GM19238 (cell line): Measurements from ENCODE around the gene UGT1A4.

Experiments used
- DNase-seq: peaks from one replicate; pipeline ENCODE4 v3.0.0; 2011; ENCODE audit warnings: low spot score; ENCODE audit not compliant: insufficient read length

UGT1A4 gene

GRCh38 chr2:233718552-233718951, at the start of gene UGT1A4:
TSS of gene UGT1A4 (plus strand) at chr2:233718736. CDS start at chr2:233718821, 85 bp downstream.
- no peak for DNase-seq

GRCh38 chr2:233671290-233672161, 47.0 kb upstream of the UGT1A4 start, which contains the start of gene UGT1A9:
TSS of gene UGT1A9 (plus strand) at chr2:233671898. CDS start at chr2:233671935, 37 bp downstream.
- DNase-seq: no peak

GRCh38 chr2:233672886-233673285, 45.6 kb upstream of the UGT1A4 start:
- DNase-seq: no peak

- no peak for DNase-seq
Measured at GRCh38 chr2:233673896-233674295, 44.6 kb upstream of the UGT1A4 start.

- DNase-seq: no peak
Measured at GRCh38 chr2:233674314-233674713, 44.2 kb upstream of the UGT1A4 start.

GRCh38 chr2:233674995-233675394, 43.5 kb upstream of the UGT1A4 start:
- no peak for DNase-seq

GRCh38 chr2:233676046-233676445, 42.5 kb upstream of the UGT1A4 start:
- no peak for DNase-seq

- DNase-seq: no peak
Measured at GRCh38 chr2:233679196-233679595, 39.3 kb upstream of the UGT1A4 start.

- DNase-seq: no peak
Measured at GRCh38 chr2:233680361-233681045, 38.0 kb upstream of the UGT1A4 start.

GRCh38 chr2:233681521-233682099, 36.9 kb upstream of the UGT1A4 start, which contains the start of gene UGT1A7:
TSS of gene UGT1A7 (plus strand) at chr2:233681901. CDS start at chr2:233681938, 37 bp downstream.
- no peak for DNase-seq

- no peak for DNase-seq
Measured at GRCh38 chr2:233684640-233685039, 33.9 kb upstream of the UGT1A4 start.

GRCh38 chr2:233686928-233687327, 31.6 kb upstream of the UGT1A4 start:
- no peak for DNase-seq

- no peak for DNase-seq
Measured at GRCh38 chr2:233688341-233688740, 30.2 kb upstream of the UGT1A4 start.

- no peak for DNase-seq
Measured at GRCh38 chr2:233689031-233689430, 29.5 kb upstream of the UGT1A4 start.

- no peak for DNase-seq
Measured at GRCh38 chr2:233689501-233689900, 29.0 kb upstream of the UGT1A4 start.

- no peak for DNase-seq
Measured at GRCh38 chr2:233690444-233690843, 28.1 kb upstream of the UGT1A4 start.

GRCh38 chr2:233691443-233692433, 26.8 kb upstream of the UGT1A4 start:
- no peak for DNase-seq

- no peak for DNase-seq
Measured at GRCh38 chr2:233692648-233693047, 25.9 kb upstream of the UGT1A4 start, which contains the start of gene UGT1A6. TSS of gene UGT1A6 (plus strand) at chr2:233692890. CDS start at chr2:233693005, 115 bp downstream.

- DNase-seq: no peak
Measured at GRCh38 chr2:233693963-233694362, 24.6 kb upstream of the UGT1A4 start.

GRCh38 chr2:233698740-233699139, 19.8 kb upstream of the UGT1A4 start:
- DNase-seq: no peak
